Thyroid gland (tissue), 4 donors: ENCODE measurements around the gene KY. TPM values are rescaled to one million over a fixed set of nuclear protein-coding genes. Genes with fewer than 3 reads are reported as not detected.

Experiments used
- DNase-seq, 2 donors: peaks; one replicate each; pipeline ENCODE4 v3.0.0-alpha.2; 2019
- H3K27ac ChIP-seq, 3 donors: fragments of 200-600 bp; sonication (generic); 1 replicate in 2 of 3; 2 replicates in 1 of 3; pipeline ENCODE4 v1.5.1; 2016 to 2019; ENCODE audit warnings: mild to moderate bottlenecking in 1 of 3, moderate library complexity in 1 of 3
- H3K27me3 ChIP-seq: fragments of 200-600 bp; sonication (generic); one replicate; pipeline ENCODE4 v1.5.1; 2019
- H3K36me3 ChIP-seq, 2 donors: fragments of 200-600 bp; sonication (generic); one replicate each; pipeline ENCODE4 v1.5.1; 2016 to 2019
- H3K4me1 ChIP-seq, 2 donors: fragments of 200-600 bp; sonication (generic); one replicate each; pipeline ENCODE4 v1.5.1; 2017 to 2019
- H3K4me3 ChIP-seq, 3 donors: fragments of 200-600 bp; sonication (generic); replicated peaks in 1 of 3; 1 replicate in 2 of 3; 2 replicates in 1 of 3; pipeline ENCODE4 v1.5.1; 2016; ENCODE audit warnings: mild to moderate bottlenecking in 1 of 3
- H3K9me3 ChIP-seq: fragments of 200-600 bp; sonication (generic); one replicate; pipeline ENCODE4 v1.5.1; 2017
- POLR2A ChIP-seq, 2 donors: fragments of 450-650 bp; IDR thresholded peaks; one replicate each; pipeline ENCODE4 v1.6.1; 2017; ENCODE audit warnings: antibody characterized with exemption in 2 of 2, mild to moderate bottlenecking in 2 of 2, moderate library complexity in 1 of 2
- WGBS, 2 donors: methylation state at CpG; one replicate each; pipeline ENCODE4 v1.1.5; 2017; 5-methylcytosine and 5-hydroxymethylcytosine counted together
- intact Hi-C: fragments of 100-400 bp; cut with DNase I; formaldehyde crosslinking; loops from one replicate; pipeline ENCODE4 v1.15.1; 2023
- total RNA-seq, 4 donors: library from RNA; depleted of rRNA; stranded (reverse); fragments of >200 nt; gene quantifications; one replicate each; pipeline ENCODE4 v1.2.3, GENCODE V29; 2016
- TF ChIP-seq, protein P1 (sequence below), 6 experiments: fragments of 200-600 bp in 3 of 6; fragments of 450-650 bp in 3 of 6; sonication (generic) in 3 of 6; IDR thresholded peaks; one replicate each; pipeline ENCODE4 v1.5.1; 2016 to 2019; ENCODE audit warnings: antibody characterized with exemption in 6 of 6, mild to moderate bottlenecking in 2 of 6, inconsistent platforms in 1 of 6, moderate library complexity in 1 of 6

Gene KY
- total RNA-seq, 4 donors from 2014 or later = 3.2 to 10.2 (median 7.2) TPM

DNA sequence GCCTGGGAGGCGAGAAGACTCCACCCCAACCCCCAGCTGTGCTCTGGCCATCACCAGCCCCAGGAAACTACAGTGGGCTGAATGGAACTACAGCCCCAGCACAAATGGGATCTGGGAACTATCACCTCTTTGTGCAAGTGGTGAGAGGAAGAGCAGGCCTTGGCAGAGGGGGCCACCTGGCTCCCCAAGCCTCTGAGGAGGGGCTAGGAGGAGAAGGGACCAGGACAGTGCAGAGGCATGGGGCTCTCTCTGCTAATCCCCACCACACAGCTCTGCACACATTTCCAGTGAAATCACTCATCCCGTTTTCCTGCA is 31.6 kb downstream of the KY start:
- H3K4me1 ChIP-seq = no peaks in the 10 kb centered on the region
- no peaks in the 10 kb centered on the region for H3K27me3 ChIP-seq
- intact Hi-C loops = no loop called here
- H3K27ac ChIP-seq = no peak overlapping the region
- no peaks in the 10 kb centered on the region for H3K36me3 ChIP-seq
- H3K4me3 ChIP-seq = no peak overlapping the region
- no peak for TF ChIP-seq POLR2A (IDR thresholded peaks at IDR 0.05)
- TF ChIP-seq, protein P1, sequence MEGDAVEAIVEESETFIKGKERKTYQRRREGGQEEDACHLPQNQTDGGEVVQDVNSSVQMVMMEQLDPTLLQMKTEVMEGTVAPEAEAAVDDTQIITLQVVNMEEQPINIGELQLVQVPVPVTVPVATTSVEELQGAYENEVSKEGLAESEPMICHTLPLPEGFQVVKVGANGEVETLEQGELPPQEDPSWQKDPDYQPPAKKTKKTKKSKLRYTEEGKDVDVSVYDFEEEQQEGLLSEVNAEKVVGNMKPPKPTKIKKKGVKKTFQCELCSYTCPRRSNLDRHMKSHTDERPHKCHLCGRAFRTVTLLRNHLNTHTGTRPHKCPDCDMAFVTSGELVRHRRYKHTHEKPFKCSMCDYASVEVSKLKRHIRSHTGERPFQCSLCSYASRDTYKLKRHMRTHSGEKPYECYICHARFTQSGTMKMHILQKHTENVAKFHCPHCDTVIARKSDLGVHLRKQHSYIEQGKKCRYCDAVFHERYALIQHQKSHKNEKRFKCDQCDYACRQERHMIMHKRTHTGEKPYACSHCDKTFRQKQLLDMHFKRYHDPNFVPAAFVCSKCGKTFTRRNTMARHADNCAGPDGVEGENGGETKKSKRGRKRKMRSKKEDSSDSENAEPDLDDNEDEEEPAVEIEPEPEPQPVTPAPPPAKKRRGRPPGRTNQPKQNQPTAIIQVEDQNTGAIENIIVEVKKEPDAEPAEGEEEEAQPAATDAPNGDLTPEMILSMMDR (IDR thresholded peaks at IDR 0.05) = no peak
- no peaks in the 10 kb centered on the region for H3K9me3 ChIP-seq
- DNase-seq = no peak
- WGBS, 2 donors = 78 to 85% methylated on average over 2 of the region's 2 CpGs

DNA sequence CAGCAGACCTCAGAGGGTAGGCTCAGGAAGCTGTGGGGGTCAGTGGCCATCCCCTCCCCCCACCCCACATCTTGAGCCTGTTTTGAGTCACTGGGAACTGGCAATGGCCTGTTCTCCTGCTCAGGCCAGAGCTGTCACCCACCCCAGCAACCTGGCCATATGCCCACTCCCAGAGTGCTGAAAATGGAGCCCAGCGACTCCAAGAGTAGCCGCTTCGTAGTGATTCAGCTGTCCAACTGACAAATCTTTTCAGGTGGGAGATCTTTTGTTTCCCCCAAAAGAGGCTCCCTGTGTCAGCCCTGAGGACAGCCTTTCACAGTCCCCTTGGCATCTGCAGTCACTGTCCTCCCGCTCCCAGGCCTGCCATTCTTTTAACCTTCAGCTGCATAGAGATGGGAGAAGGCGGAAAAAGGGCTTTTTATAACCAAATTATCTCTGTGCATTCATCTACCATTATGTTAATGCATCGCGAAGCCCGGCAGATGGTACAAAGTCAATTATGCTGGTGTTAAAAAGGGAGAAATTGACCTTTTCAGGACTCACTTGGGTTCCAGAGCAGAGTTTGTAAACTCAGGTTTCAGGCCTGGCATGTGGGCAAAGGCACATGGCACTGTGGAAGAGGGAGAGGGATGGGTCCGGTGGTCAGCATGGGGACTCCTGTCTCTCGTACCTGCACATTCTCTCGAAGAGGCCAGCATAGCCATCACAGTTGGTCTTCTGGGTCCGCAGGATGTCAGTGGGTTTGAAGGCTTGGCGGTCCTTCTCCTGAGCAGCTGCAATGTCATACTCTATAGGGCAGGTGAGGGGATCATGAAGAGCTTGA is 32.1 kb downstream of the KY start:
- no peaks in the 10 kb centered on the region for H3K9me3 ChIP-seq
- TF ChIP-seq, protein P1 (IDR thresholded peaks at IDR 0.05) = no peak
- TF ChIP-seq POLR2A (IDR thresholded peaks at IDR 0.05) = no peak
- WGBS, 2 donors = 92 to 95% methylated on average over 13 of the region's 13 CpGs
- no peak overlapping the region for H3K4me3 ChIP-seq
- no peak for DNase-seq
- H3K36me3 ChIP-seq = no peaks in the 10 kb centered on the region
- intact Hi-C loops = no loop called here
- H3K27me3 ChIP-seq = no peaks in the 10 kb centered on the region
- H3K27ac ChIP-seq = no peak overlapping the region
- H3K4me1 ChIP-seq = no peaks in the 10 kb centered on the region

DNA sequence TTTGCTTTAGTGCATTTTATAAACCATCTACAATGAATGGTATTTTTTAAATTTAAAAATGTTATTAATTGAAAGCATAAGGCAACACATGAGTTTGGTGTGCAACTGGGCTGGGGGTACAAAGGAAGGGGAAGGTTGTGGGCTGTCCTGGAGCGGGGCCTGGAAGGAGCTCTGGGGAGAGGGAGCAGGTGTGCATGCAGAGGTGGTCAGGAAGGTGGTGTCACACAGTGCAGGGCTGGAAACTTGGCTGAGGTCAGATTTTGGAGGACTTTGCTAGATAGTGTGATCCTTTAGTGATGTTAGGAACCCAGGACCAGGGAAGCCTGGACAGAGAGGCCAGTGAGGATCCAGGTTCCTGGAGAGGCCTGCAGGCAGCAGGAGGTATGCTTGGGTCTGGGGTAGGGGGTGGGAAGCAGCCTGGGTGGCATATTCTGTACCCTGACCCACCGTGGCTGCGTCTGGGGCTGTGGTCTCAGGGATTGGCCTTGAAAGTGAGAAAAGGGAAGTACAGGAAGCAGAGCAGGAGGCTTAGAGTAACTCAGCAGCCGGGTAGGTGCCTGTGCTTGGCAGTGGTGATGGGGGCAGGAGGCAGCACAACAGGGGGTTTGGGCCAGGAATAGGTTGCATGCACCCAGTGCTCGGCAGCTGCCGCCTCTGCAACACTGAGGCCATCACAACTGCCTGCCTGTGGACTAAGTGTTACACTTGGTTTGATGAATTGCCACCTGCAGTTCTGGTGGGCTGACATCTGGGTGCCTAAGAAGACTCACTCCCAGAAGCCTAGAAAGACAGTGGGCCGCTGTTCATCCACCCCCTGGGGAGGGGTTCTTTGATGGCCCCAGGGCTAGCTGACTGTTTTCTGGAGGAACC is 33.0 kb downstream of the KY start:
- TF ChIP-seq POLR2A (IDR thresholded peaks at IDR 0.05) = no peak
- TF ChIP-seq, protein P1 (IDR thresholded peaks at IDR 0.05) = no peak
- Histone ChIP-seq H3K27ac (no peak overlapping the region), H3K4me3 (no peak overlapping the region), H3K36me3 (no peaks in the 10 kb centered on the region), H3K9me3 (no peaks in the 10 kb centered on the region), H3K27me3 (no peaks in the 10 kb centered on the region), H3K4me1 (no peaks in the 10 kb centered on the region)
- no peak for DNase-seq
- WGBS, 2 donors = 73 to 88% methylated on average over 6 to 7 of the region's 7 CpGs
- intact Hi-C loops = no loop called here

DNA sequence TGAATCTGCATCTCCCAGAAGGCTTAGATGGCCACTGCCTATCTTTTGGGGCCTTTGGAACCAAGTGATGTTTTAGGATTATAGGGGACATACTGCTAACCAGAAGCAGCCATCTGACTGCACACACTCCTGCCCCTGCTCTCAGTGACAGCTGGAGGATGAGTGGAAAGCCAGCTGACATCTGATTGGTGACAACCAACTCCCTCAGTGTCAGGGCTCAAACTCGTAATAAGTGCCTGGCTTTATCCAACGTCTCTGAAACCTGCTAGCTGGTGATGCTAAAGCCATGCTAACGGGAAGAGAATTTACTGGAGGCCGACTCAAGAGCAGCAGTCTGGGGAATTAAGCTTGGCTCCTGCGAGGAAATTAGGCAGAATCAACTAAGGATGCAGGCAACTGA is 35.1 kb downstream of the KY start:
- intact Hi-C loops = no loop called here
- Histone ChIP-seq H3K4me3 (no peak overlapping the region), H3K27me3 (no peaks in the 10 kb centered on the region), H3K9me3 (no peaks in the 10 kb centered on the region), H3K4me1 (no peaks in the 10 kb centered on the region), H3K36me3 (no peaks in the 10 kb centered on the region), H3K27ac (no peak overlapping the region)
- DNase-seq = no peak
- TF ChIP-seq, protein P1 (IDR thresholded peaks at IDR 0.05) = no peak
- TF ChIP-seq POLR2A (IDR thresholded peaks at IDR 0.05) = no peak
- 75 to 84% methylated on average over 5 of the region's 5 CpGs for WGBS, 2 donors

DNA sequence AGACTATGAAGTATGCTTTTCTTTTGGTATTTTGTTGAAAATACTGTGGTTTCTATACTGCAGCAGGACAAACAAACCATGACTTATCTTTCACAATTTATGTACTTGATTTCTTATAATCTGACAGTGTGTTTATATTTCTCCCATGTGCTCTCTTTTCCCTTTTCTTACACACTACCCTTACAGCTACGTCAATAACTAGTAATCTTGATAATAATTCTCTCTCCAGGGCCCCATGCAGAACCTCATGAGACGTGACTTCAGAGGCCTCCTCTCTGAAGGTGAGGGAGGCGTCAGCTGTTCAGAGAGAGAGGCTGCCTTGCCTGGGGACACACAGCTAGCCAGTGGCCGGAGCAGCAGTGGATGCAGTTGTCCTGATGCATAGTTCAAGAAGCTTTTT is 35.9 kb downstream of the KY start:
- Histone ChIP-seq H3K4me3 (no peak overlapping the region), H3K36me3 (no peaks in the 10 kb centered on the region), H3K4me1 (no peaks in the 10 kb centered on the region), H3K27ac (no peak overlapping the region), H3K9me3 (no peaks in the 10 kb centered on the region), H3K27me3 (no peaks in the 10 kb centered on the region)
- TF ChIP-seq POLR2A (IDR thresholded peaks at IDR 0.05) = no peak
- TF ChIP-seq, protein P1 (IDR thresholded peaks at IDR 0.05) = no peak
- 92 to 95% methylated on average over 4 of the region's 4 CpGs for WGBS, 2 donors
- intact Hi-C loops = no loop called here
- no peak for DNase-seq
